Psoas muscle (tissue), 8 donors: ENCODE data around the gene KRTAP4-8. TPM values are rescaled to one million over a fixed set of nuclear protein-coding genes. Genes with fewer than 3 reads are reported as not detected.
"Not testable (repeated sequence)": the region's sequence is repeated elsewhere in the genome, so short reads cannot be mapped to it uniquely, and the experiment has no call there.

ENCODE experiments used
- ATAC-seq, 4 donors: fragments of 200-7000 bp; cut with Tn5 transposase; one replicate each; pipeline ENCODE4 v1.9.1; 2020; ENCODE audit warnings: moderate library complexity in 3 of 4, mild to moderate bottlenecking in 2 of 4
- DNase-seq, 2 donors: peaks; one replicate each; pipeline ENCODE4 v3.0.0-alpha.2; 2020
- H3K27ac ChIP-seq: fragments of 200-600 bp; one replicate; pipeline ENCODE4 v1.8.0; 2022
- H3K27me3 ChIP-seq, 3 donors: fragments of 200-600 bp in 1 of 3; one replicate each; pipeline versions ENCODE4 v1.6.1 to v1.8.0; 2013 to 2022; ENCODE audit warnings: low read length in 2 of 3, mild to moderate bottlenecking in 2 of 3, moderate library complexity in 1 of 3; ENCODE audit not compliant: insufficient read depth in 3 of 3
- H3K36me3 ChIP-seq, 2 donors: fragments of 200-600 bp in 1 of 2; one replicate each; pipeline versions ENCODE4 v1.6.1 to v1.8.0; 2013 to 2022; ENCODE audit warnings: low read depth in 1 of 2, mild to moderate bottlenecking in 1 of 2, moderate library complexity in 1 of 2; ENCODE audit not compliant: insufficient read depth in 1 of 2
- H3K4me1 ChIP-seq: fragments of 200-600 bp; one replicate; pipeline ENCODE4 v1.8.0; 2022
- H3K4me3 ChIP-seq: fragments of 200-600 bp; one replicate; pipeline ENCODE4 v1.8.0; 2022; ENCODE audit warnings: mild to moderate bottlenecking
- H3K9me3 ChIP-seq: fragments of 200-600 bp; one replicate; pipeline ENCODE4 v1.8.0; 2022
- WGBS, 3 donors: extraction: QIAGEN DNeasy Blood & Tissue Kit; methylation state at CpG; one replicate each; pipeline versions ENCODE4 v1.1.6 to v1.1.7; 2013; 5-methylcytosine and 5-hydroxymethylcytosine counted together
- intact Hi-C, 2 donors: fragments of 100-400 bp; cut with DNase I; formaldehyde crosslinking; loops; one replicate each; pipeline versions ENCODE4 v1.11.0 to v1.14.2; 2022
- polyA plus RNA-seq, 3 donors: library from polyadenylated mRNA; stranded (reverse); fragments of 200-250 nt; gene quantifications; one replicate each; pipeline ENCODE4 v1.2.3, GENCODE V29; 2013
- total RNA-seq, 4 donors: library from RNA; stranded (reverse); fragmentation: NEBNext Ultra II Directional in 2 of 4; extraction: Animal tissue kit (Norgen Biotek cat#: 25700) in 2 of 4; gene quantifications; one replicate each; pipeline versions ENCODE4 v1.2.1 to v1.2.4, GENCODE V29; 2021 to 2023
- TF ChIP-seq, protein P1 (sequence below): fragments of 200-600 bp; IDR thresholded peaks from one replicate; pipeline ENCODE4 v1.8.0; 2022; ENCODE audit warnings: antibody characterized with exemption
- donor health status: healthy with polysubstance abuse.
- donor health status: DM: no; HTN: no; CAD: no; lungs with moderate emphysema.
- donor health status: Bipolar disorder and iron deficiency.
- donor health status: healthy.
- donor health status: DM: yes; HTN: yes; CAD: no.
- donor health status: DM: no; HTN: no; CAD: no.
- donor health status: DM: no; HTN: no; CAD: no.
- donor health status: DM: yes; HTN: yes; CAD: no.

The KRTAP4-8 gene
- total and polyA plus RNA-seq, 7 donors, result not detected

DNA sequence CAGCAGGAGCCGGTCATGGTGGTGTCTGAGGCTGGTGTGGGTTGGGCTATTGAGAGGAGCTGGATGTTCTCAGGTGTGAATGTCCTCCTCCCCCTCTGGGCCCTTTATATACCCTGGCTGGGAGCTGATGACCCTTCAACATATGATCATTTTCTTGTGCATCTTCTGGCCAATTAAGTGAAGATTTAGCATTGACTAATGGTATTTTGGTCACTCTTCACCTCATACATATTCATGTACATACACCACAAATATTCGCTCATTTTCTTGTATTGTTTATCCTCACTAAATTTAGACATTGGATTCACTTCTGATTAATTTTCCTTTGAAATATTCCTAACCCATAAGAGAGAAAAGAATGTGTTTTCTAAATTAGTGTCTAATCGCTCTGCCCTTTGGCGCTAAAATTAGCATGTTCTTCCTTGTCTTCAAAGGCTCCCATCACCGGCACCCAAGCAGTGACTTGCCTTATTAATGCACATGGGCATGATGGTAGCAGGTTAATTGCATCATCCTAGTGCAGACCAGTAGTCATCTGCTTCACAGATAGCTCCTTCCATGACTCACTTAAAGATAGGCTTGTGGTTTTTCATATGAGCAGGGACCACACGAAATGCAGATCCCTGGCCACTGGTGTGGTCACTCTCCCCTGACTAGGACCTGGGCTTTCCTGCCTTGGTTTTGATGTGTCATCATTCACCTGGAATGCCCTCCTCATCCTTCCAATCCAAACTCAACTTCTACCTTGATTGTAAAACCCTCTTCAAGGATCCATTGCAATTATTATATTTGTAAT, 31.9 kb downstream of the KRTAP4-8 start, which contains the start of gene KRTAP2-4:
Gene KRTAP2-4, minus strand, starts transcription at position 51 of the 796 bp plus-strand sequence. Its CDS starts 34 bp downstream, at position 17.
- Histone ChIP-seq H3K27me3 (peaks cover 0 to 1% (median 1%) of the 10 kb centered on the region in 3 donors), H3K4me3 (no peak within 1 kb of the TSS), H3K36me3 (no peaks in the 10 kb centered on the region), H3K4me1 (no peaks in the 10 kb centered on the region), H3K9me3 (no peaks in the 10 kb centered on the region), H3K27ac (no peak within 1 kb of the TSS)
- 88 to 95% (median 92%) methylated on average over 5 to 6 of the region's 6 CpGs for WGBS, 3 donors
- DNase-seq, result no peak
- intact Hi-C loops, result no loop called here
- ATAC-seq, result no peak
- TF ChIP-seq, protein P1, sequence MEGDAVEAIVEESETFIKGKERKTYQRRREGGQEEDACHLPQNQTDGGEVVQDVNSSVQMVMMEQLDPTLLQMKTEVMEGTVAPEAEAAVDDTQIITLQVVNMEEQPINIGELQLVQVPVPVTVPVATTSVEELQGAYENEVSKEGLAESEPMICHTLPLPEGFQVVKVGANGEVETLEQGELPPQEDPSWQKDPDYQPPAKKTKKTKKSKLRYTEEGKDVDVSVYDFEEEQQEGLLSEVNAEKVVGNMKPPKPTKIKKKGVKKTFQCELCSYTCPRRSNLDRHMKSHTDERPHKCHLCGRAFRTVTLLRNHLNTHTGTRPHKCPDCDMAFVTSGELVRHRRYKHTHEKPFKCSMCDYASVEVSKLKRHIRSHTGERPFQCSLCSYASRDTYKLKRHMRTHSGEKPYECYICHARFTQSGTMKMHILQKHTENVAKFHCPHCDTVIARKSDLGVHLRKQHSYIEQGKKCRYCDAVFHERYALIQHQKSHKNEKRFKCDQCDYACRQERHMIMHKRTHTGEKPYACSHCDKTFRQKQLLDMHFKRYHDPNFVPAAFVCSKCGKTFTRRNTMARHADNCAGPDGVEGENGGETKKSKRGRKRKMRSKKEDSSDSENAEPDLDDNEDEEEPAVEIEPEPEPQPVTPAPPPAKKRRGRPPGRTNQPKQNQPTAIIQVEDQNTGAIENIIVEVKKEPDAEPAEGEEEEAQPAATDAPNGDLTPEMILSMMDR, result no peak

DNA sequence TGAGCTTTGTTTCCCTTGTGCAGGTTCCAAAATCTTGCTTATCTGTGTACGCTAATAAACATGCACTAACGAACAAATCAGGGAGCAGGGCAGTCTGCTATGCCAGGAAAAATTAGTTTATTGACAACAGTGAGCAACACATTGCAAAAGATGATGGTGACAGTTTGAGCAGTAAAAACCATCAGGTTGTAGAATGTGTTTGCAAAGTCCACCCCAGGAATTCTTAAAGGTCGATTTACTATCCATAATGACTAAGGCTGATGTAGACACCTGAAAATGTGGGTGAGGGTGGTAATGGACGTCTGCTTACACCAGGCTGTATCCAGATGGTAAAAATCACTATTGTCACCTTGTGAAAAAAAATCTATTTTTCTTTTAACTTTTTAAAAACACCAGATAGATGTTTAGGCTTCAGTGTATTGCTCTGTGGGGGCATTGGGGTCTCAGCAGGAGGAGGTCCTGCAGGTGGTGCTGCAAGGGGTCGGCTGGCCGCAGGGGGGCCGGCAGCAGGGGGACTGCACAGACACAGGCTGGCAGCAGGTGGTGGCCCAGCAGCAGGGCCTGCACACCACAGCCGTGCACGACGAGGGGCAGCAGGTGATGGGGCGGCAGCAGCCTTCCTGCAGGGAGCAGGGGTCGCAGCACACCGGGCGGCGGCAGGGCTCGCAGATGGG, 32.8 kb downstream of the KRTAP4-8 start:
- DNase-seq, H3K4me3 ChIP-seq, H3K36me3 ChIP-seq, H3K27me3 ChIP-seq, H3K9me3 ChIP-seq, H3K27ac ChIP-seq, ATAC-seq, intact Hi-C loops, H3K4me1 ChIP-seq: not testable (repeated sequence)
- 62 to 78% (median 76%) methylated on average over 4 to 7 of the region's 16 CpGs for WGBS, 3 donors

- whole genome bisulfite sequencing, 3 donors, result 44 to 62% (median 56%) methylated on average over 1 of the region's 1 CpG
- TF ChIP-seq, protein P1, result no peak
- ATAC-seq (no peak), DNase-seq (no peak)
- Histone ChIP-seq H3K9me3 (no peaks in the 10 kb centered on the region), H3K4me1 (no peaks in the 10 kb centered on the region), H3K36me3 (no peaks in the 10 kb centered on the region), H3K4me3 (no peak overlapping the region), H3K27ac (no peak overlapping the region), H3K27me3 (peaks cover 0 to 11% (median 1%) of the 10 kb centered on the region in 3 donors)
- intact Hi-C loops, result no loop called here
Measured at GRCh38 chr17:41064301-41064700, 33.6 kb downstream of the KRTAP4-8 start.

- WGBS, 3 donors, result 83 to 88% (median 87%) methylated on average over 4 of the region's 4 CpGs
- H3K4me3 ChIP-seq, result no peak overlapping the region
- H3K36me3 ChIP-seq, result no peaks in the 10 kb centered on the region
- H3K9me3 ChIP-seq, result no peaks in the 10 kb centered on the region
- H3K27ac ChIP-seq, result no peak overlapping the region
- TF ChIP-seq, protein P1, result no peak
- DNase-seq (no peak), ATAC-seq (no peak)
- H3K4me1 ChIP-seq, result no peaks in the 10 kb centered on the region
- intact Hi-C loops, result no loop called here
- H3K27me3 ChIP-seq, result peaks cover 0 to 18% (median 1%) of the 10 kb centered on the region in 3 donors
Measured at GRCh38 chr17:41063449-41063848, 34.5 kb downstream of the KRTAP4-8 start.

DNA sequence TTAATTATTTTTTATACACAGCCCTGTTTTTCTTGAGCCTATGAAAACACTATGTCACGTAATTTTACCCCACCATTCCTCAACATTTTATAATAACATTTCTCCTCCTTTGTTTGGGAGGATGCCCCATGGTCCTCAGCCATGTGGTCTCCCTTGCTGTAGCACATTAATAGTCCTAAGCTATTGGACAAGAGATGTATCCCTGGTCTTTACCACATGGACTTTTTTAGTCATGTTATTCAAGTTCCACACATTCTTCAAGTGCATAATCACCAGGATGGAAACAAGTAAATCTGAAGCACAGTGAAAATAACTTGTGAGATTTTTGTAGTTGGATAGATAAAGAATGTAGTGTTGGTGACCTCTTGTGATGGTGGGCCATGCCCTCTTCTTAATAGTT, 36.0 kb downstream of the KRTAP4-8 start:
- H3K36me3 ChIP-seq, result no peaks in the 10 kb centered on the region
- no peak for DNase-seq
- 65 to 77% (median 67%) methylated on average over 1 of the region's 1 CpG for WGBS, 3 donors
- peaks cover 4% of the 10 kb centered on the region for H3K9me3 ChIP-seq
- intact Hi-C loops, result no loop called here
- peaks cover 0 to 31% (median 1%) of the 10 kb centered on the region in 3 donors for H3K27me3 ChIP-seq
- TF ChIP-seq, protein P1, result no peak
- no peak for ATAC-seq
- no peak overlapping the region for H3K4me3 ChIP-seq
- no peak overlapping the region for H3K27ac ChIP-seq
- H3K4me1 ChIP-seq, result no peaks in the 10 kb centered on the region
